ENCODE data around the gene PTPRD.

Gene PTPRD

GRCh38 chr9:8799615-8800014, 1813.2 kb downstream of the PTPRD start:
- no peak for DNase-seq

- no peak for DNase-seq
Measured at GRCh38 chr9:8799206-8799605, 1813.6 kb downstream of the PTPRD start.

GRCh38 chr9:8784838-8785237, 1828.0 kb downstream of the PTPRD start:
- DNase-seq, result no peak

GRCh38 chr9:8783941-8784340, 1828.9 kb downstream of the PTPRD start:
- no peak for DNase-seq

- no peak for DNase-seq
Measured at GRCh38 chr9:8782237-8782636, 1830.6 kb downstream of the PTPRD start.

GRCh38 chr9:8781458-8781857, 1831.3 kb downstream of the PTPRD start:
- no peak for DNase-seq

GRCh38 chr9:8780386-8780785, 1832.4 kb downstream of the PTPRD start:
- DNase-seq, result no peak

GRCh38 chr9:8779478-8779877, 1833.3 kb downstream of the PTPRD start:
- DNase-seq, result no peak

- no peak for DNase-seq
Measured at GRCh38 chr9:8778356-8778755, 1834.4 kb downstream of the PTPRD start.

GRCh38 chr9:8772302-8772701, 1840.5 kb downstream of the PTPRD start:
- DNase-seq, result no peak

- no peak for DNase-seq
Measured at GRCh38 chr9:8769153-8769552, 1843.6 kb downstream of the PTPRD start.

GRCh38 chr9:8766096-8766495, 1846.7 kb downstream of the PTPRD start:
- DNase-seq, result no peak

- DNase-seq, result no peak
Measured at GRCh38 chr9:8764051-8764450, 1848.8 kb downstream of the PTPRD start.

GRCh38 chr9:8762479-8763085, 1850.2 kb downstream of the PTPRD start:
- DNase-seq, result no peak

- DNase-seq, result no peak
Measured at GRCh38 chr9:8760000-8760767, 1852.6 kb downstream of the PTPRD start.

- no peak for DNase-seq
Measured at GRCh38 chr9:8757881-8758280, 1854.9 kb downstream of the PTPRD start.

- DNase-seq, result no peak
Measured at GRCh38 chr9:8754751-8755150, 1858.1 kb downstream of the PTPRD start.

- no peak for DNase-seq
Measured at GRCh38 chr9:8751406-8751930, 1861.3 kb downstream of the PTPRD start.

GRCh38 chr9:8750639-8751051, 1862.2 kb downstream of the PTPRD start:
- DNase-seq, result no peak

GRCh38 chr9:8745347-8745746, 1867.5 kb downstream of the PTPRD start:
- DNase-seq, result no peak

GRCh38 chr9:8738945-8739344, 1873.9 kb downstream of the PTPRD start:
- DNase-seq, result no peak

- DNase-seq, result no peak
Measured at GRCh38 chr9:8736805-8737204, 1876.0 kb downstream of the PTPRD start.

GRCh38 chr9:8734760-8735159, 1878.0 kb downstream of the PTPRD start:
- DNase-seq, result no peak

- DNase-seq, result no peak
Measured at GRCh38 chr9:8733131-8733954, 1879.5 kb downstream of the PTPRD start.
